H1 (cell line): ENCODE data around the gene MLN. TPM values are rescaled to one million over a fixed set of nuclear protein-coding genes. Genes with fewer than 3 reads are reported as not detected.

Source experiments
- BRCA1 ChIP-seq: IDR thresholded peaks from 2 replicates; pipeline ENCODE4 v1.6.1; 2012; ENCODE audit warnings: low read depth, low read length, improper control_type of control experiment
- E2F6 ChIP-seq: IDR thresholded peaks from 2 replicates; pipeline ENCODE4 v1.6.1; 2012; ENCODE audit warnings: inconsistent platforms
- GTF2F1 ChIP-seq: IDR thresholded peaks from 2 replicates; pipeline ENCODE4 v1.6.1; 2012; ENCODE audit warnings: low read depth, low read length, improper control_type of control experiment, borderline replicate concordance
- KDM4A ChIP-seq: IDR thresholded peaks from one replicate; pipeline ENCODE4 v1.7.1; 2012; ENCODE audit warnings: low read depth, mild to moderate bottlenecking, moderate library complexity, low read length, inconsistent platforms; ENCODE audit not compliant: severe bottlenecking
- NRF1 ChIP-seq: IDR thresholded peaks from 2 replicates; pipeline ENCODE4 v1.6.1; 2011; ENCODE audit warnings: mild to moderate bottlenecking, low read depth, low read length, improper control_type of control experiment
- TAF7 ChIP-seq: optimal IDR thresholded peaks from 2 replicates; pipeline ENCODE3; 2011; ENCODE audit warnings: low read depth, mild to moderate bottlenecking, inconsistent platforms, low read length, moderate library complexity, borderline replicate concordance
- USF2 ChIP-seq: IDR thresholded peaks from 2 replicates; pipeline ENCODE4 v1.6.1; 2011; ENCODE audit warnings: low read length, improper control_type of control experiment
- polyA plus RNA-seq, 7 experiments: library from polyadenylated mRNA; depleted of rRNA in 3 of 7; stranded (reverse) in 5 of 7; unstranded in 2 of 7; fragments of >200 nt in 5 of 7; fragments of 200-250 nt in 2 of 7; gene quantifications; 1 replicate in 5 of 7; 2 replicates in 1 of 7; 4 replicates in 1 of 7; pipeline versions ENCODE4 v1.2.1 to v1.2.3, GENCODE V29; 2011 to 2013; ENCODE audit warnings: missing spikeins in 2 of 7, mixed read lengths in 2 of 7
- total RNA-seq: library from RNA; stranded (reverse); fragmentation: NEBNext Ultra II Directional; extraction: Animal tissue kit (Norgen Biotek cat#: 25700); gene quantifications from 2 replicates; pipeline ENCODE4 v1.2.1, GENCODE V29; 2021

Gene MLN
- total and polyA plus RNA-seq, 2 of the 8 experiments (the other 6 are each of a cell fraction or from before 2014, with no cell fraction given): not detected

GRCh38 chr6:33824461-33825154 is 20.8 kb upstream of the MLN start (continued):
- TF ChIP-seq E2F6: no peak
- TF ChIP-seq KDM4A: no peak
- TF ChIP-seq USF2: no peak
- TF ChIP-seq NRF1: no peak
- TF ChIP-seq BRCA1: no peak
- TF ChIP-seq TAF7: no peak
- TF ChIP-seq GTF2F1: no peak
